ENCODE results near the gene WDR18. TPM values are rescaled to one million over a fixed set of nuclear protein-coding genes. Genes with fewer than 3 reads are reported as not detected.

The WDR18 gene
- total RNA-seq, 1 experiment from 2014 or later: 124 TPM

- no peak overlapping the region for H3K9ac ChIP-seq (ENCODE audit: low read length)
- no peak for DNase-seq (ENCODE audit: low read depth, low spot score)
- peaks cover 32 to 37% of the 10 kb centered on the region in 2 experiments for H3K4me1 ChIP-seq (ENCODE audit: control insufficient read depth in 1 of 2, insufficient read depth in 2 of 2, low read length in 2 of 2)
- peaks cover 73% of the 10 kb centered on the region for H3K79me2 ChIP-seq (ENCODE audit: insufficient read depth, low read length)
- H3K9me2 ChIP-seq (ENCODE audit: insufficient read depth): no peaks in the 10 kb centered on the region
- ChIA-PET CTCF (no interaction called here), POLR2A (no interaction called here), RAD21 (ENCODE audit: low non-redundant PET in 1 of 2, low total read pairs in 2 of 2, uncharacterized antibody in 2 of 2, unreplicated experiment in 2 of 2) (no interaction called here)
- intact Hi-C loops (cut with micrococcal nuclease): no loop called here
- no peak overlapping the region for H3K4me3 ChIP-seq (replicated peaks in 1 of 2; ENCODE audit: low read depth in 1 of 2, low read length in 2 of 2)
- TF ChIP-seq EZH2phosphoT487 (IDR thresholded peaks at IDR 0.05; ENCODE audit: borderline replicate concordance) (no peak), CBX3 (IDR thresholded peaks at IDR 0.05; ENCODE audit: low read depth) (no peak), CTCF (IDR thresholded peaks at IDR 0.05 in 2 of 3, conservative IDR thresholded peaks at IDR 0.05 in 1 of 3; ENCODE audit: borderline replicate concordance in 1 of 3, insufficient read depth in 1 of 3, low read depth in 2 of 3, low read length in 2 of 3) (no peak), EGR1 (IDR thresholded peaks at IDR 0.05; ENCODE audit: low read depth) (no peak), YY1 (IDR thresholded peaks at IDR 0.05; ENCODE audit: extremely low read depth, insufficient replicate concordance, low read depth, low read length) (no peak), ZNF274 (IDR thresholded peaks at IDR 0.05; ENCODE audit: low read depth, low read length) (no peak), FOSL1 (IDR thresholded peaks at IDR 0.05; ENCODE audit: low read depth) (no peak), ATF3 (IDR thresholded peaks at IDR 0.05) (no peak), SRF (IDR thresholded peaks at IDR 0.05; ENCODE audit: low read depth) (no peak), ZFX (IDR thresholded peaks at IDR 0.05) (no peak), ELF1 (IDR thresholded peaks at IDR 0.05; ENCODE audit: borderline replicate concordance, low read depth) (no peak), MAX (IDR thresholded peaks at IDR 0.05) (no peak), POLR2A (IDR thresholded peaks at IDR 0.05; ENCODE audit: borderline replicate concordance, extremely low read depth, insufficient read depth, insufficient read length) (no peak), POLR2AphosphoS5 (IDR thresholded peaks at IDR 0.05; ENCODE audit: low read depth, low read length) (no peak)
- TF ChIP-seq, protein P1, sequence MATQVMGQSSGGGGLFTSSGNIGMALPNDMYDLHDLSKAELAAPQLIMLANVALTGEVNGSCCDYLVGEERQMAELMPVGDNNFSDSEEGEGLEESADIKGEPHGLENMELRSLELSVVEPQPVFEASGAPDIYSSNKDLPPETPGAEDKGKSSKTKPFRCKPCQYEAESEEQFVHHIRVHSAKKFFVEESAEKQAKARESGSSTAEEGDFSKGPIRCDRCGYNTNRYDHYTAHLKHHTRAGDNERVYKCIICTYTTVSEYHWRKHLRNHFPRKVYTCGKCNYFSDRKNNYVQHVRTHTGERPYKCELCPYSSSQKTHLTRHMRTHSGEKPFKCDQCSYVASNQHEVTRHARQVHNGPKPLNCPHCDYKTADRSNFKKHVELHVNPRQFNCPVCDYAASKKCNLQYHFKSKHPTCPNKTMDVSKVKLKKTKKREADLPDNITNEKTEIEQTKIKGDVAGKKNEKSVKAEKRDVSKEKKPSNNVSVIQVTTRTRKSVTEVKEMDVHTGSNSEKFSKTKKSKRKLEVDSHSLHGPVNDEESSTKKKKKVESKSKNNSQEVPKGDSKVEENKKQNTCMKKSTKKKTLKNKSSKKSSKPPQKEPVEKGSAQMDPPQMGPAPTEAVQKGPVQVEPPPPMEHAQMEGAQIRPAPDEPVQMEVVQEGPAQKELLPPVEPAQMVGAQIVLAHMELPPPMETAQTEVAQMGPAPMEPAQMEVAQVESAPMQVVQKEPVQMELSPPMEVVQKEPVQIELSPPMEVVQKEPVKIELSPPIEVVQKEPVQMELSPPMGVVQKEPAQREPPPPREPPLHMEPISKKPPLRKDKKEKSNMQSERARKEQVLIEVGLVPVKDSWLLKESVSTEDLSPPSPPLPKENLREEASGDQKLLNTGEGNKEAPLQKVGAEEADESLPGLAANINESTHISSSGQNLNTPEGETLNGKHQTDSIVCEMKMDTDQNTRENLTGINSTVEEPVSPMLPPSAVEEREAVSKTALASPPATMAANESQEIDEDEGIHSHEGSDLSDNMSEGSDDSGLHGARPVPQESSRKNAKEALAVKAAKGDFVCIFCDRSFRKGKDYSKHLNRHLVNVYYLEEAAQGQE (IDR thresholded peaks at IDR 0.05; ENCODE audit: low read depth): no peak
- no peaks in the 10 kb centered on the region; the same call in 1 of the 2 replicates for H4K20me1 ChIP-seq (ENCODE audit: insufficient read depth)
- H3K4me2 ChIP-seq (ENCODE audit: low read length): no peak overlapping the region
- H2AFZ ChIP-seq (ENCODE audit: low read depth, low read length, poor library complexity, severe bottlenecking): no peak overlapping the region
- no peaks in the 10 kb centered on the region for H3K9me3 ChIP-seq (ENCODE audit: control insufficient read depth in 1 of 2, insufficient read depth in 1 of 2, low read depth in 1 of 2, low read length in 2 of 2)
- no TSS peak for BruUV-seq (replicated peaks)
- H3K36me3 ChIP-seq (ENCODE audit: control insufficient read depth in 1 of 2, insufficient read depth in 2 of 2, low read length in 2 of 2): peaks cover 4 to 16% of the 10 kb centered on the region in 2 experiments; a peak in 2 of 4 replicates
- no peak overlapping the region for H3K27ac ChIP-seq (ENCODE audit: low read depth, low read length)
- ATAC-seq: no peak
- H3K27me3 ChIP-seq (ENCODE audit: insufficient read depth, low read length): no peaks in the 10 kb centered on the region
Measured at GRCh38 chr19:1015061-1015781, 31.1 kb downstream of the WDR18 start.

Data from HCT116 (cell line).